Neural cell (in vitro differentiated cells): ENCODE data around the gene WDR81. TPM values are rescaled to one million over a fixed set of nuclear protein-coding genes. Genes with fewer than 3 reads are reported as not detected.

Source experiments
- H2AFZ ChIP-seq: fragments of 200-600, 300-800 bp; sonication (generic), shearing (Covaris generic); 2 replicates; pipeline ENCODE4 v1.6.0; 2014; ENCODE audit warnings: low read depth, mild to moderate bottlenecking, antibody characterized with exemption, low read length, moderate library complexity
- H3F3A ChIP-seq: fragments of 200-600 bp; shearing (Covaris generic); 2 replicates; pipeline ENCODE4 v1.6.1; 2016; ENCODE audit warnings: mild to moderate bottlenecking, moderate library complexity, mixed read lengths, antibody characterized with exemption, low read length; ENCODE audit not compliant: insufficient read depth, poor library complexity, severe bottlenecking
- H3K27ac ChIP-seq: fragments of 200-600, 300-800 bp; sonication (generic), shearing (Covaris generic); 2 replicates; pipeline ENCODE4 v1.5.1; 2014; ENCODE audit warnings: mild to moderate bottlenecking, low read length, moderate library complexity
- H3K27me3 ChIP-seq: fragments of 300-800, 200-600 bp; sonication (generic), shearing (Covaris generic); 2 replicates; pipeline ENCODE4 v1.6.0; 2014; ENCODE audit warnings: mild to moderate bottlenecking, low read depth, low read length, moderate library complexity; ENCODE audit not compliant: insufficient read depth
- H3K36me3 ChIP-seq: fragments of 300-800, 200-600 bp; sonication (generic), shearing (Covaris generic); 2 replicates; pipeline ENCODE4 v1.5.1; 2014; ENCODE audit warnings: mild to moderate bottlenecking, antibody characterized with exemption, low read length, moderate library complexity; ENCODE audit not compliant: insufficient read depth
- H3K4me2 ChIP-seq: fragments of 300-800, 200-600 bp; sonication (generic), shearing (Covaris generic); 2 replicates; pipeline ENCODE4 v1.6.0; 2014; ENCODE audit warnings: mild to moderate bottlenecking, low read length
- H3K4me3 ChIP-seq: fragments of 300-800, 200-600 bp; sonication (generic), shearing (Covaris generic); 2 replicates; pipeline ENCODE4 v1.5.1; 2014; ENCODE audit warnings: mild to moderate bottlenecking, low read length, moderate library complexity
- H3K79me2 ChIP-seq: fragments of 200-600 bp; shearing (Covaris generic); replicated peaks from 2 replicates; pipeline ENCODE4 v1.6.0; 2014; ENCODE audit warnings: mild to moderate bottlenecking, low read length, moderate library complexity; ENCODE audit not compliant: insufficient read depth
- H3K9ac ChIP-seq: fragments of 300-800, 200-600 bp; sonication (generic), shearing (Covaris generic); 2 replicates; pipeline ENCODE4 v1.6.1; 2016; ENCODE audit warnings: mild to moderate bottlenecking, low read length, mixed read lengths
- H3K9me2 ChIP-seq: fragments of 200-600 bp; shearing (Covaris generic); 2 replicates; pipeline ENCODE4 v1.6.1; 2016; ENCODE audit warnings: mild to moderate bottlenecking, low read length, mixed read lengths; ENCODE audit not compliant: insufficient read depth
- H3K9me3 ChIP-seq: fragments of 200-600, 300-800 bp; sonication (generic), shearing (Covaris generic); 2 replicates; pipeline ENCODE4 v1.6.1; 2016; ENCODE audit warnings: mild to moderate bottlenecking, mixed run types, low read length, moderate library complexity, mixed read lengths
- H4K20me1 ChIP-seq: fragments of 200-600 bp; shearing (Covaris generic); 2 replicates; pipeline ENCODE4 v1.6.1; 2016; ENCODE audit warnings: mild to moderate bottlenecking, mixed run types; ENCODE audit not compliant: insufficient read depth
- CTCF ChIP-seq: fragments of 450-650 bp; IDR thresholded peaks from 2 replicates; pipeline ENCODE4 v1.5.1; 2014; ENCODE audit warnings: antibody characterized with exemption, mild to moderate bottlenecking, moderate library complexity; ENCODE audit not compliant: poor library complexity, severe bottlenecking
- EP300 ChIP-seq: fragments of 450-650 bp; conservative IDR thresholded peaks from 2 replicates; pipeline ENCODE4 v1.6.1; 2014; ENCODE audit warnings: antibody characterized with exemption, mild to moderate bottlenecking, moderate library complexity; ENCODE audit not compliant: poor library complexity, severe bottlenecking
- EZH2 ChIP-seq: fragments of 200-600, 300-800 bp; shearing (Covaris generic), sonication (generic); IDR thresholded peaks from 2 replicates; pipeline ENCODE4 v1.6.1; 2014; ENCODE audit warnings: antibody characterized with exemption, low read length, borderline replicate concordance, mild to moderate bottlenecking; ENCODE audit not compliant: insufficient read depth, poor library complexity, severe bottlenecking
- MXI1 ChIP-seq: fragments of 450-650 bp; conservative IDR thresholded peaks from 2 replicates; pipeline ENCODE4 v1.6.1; 2014; ENCODE audit warnings: antibody characterized with exemption, mild to moderate bottlenecking; ENCODE audit not compliant: poor library complexity, severe bottlenecking
- POLR2AphosphoS5 ChIP-seq: IDR thresholded peaks from 2 replicates; pipeline ENCODE4 v1.6.1; 2012
- RAD21 ChIP-seq: fragments of 450-650 bp; conservative IDR thresholded peaks from 2 replicates; pipeline ENCODE4 v1.6.1; 2014; ENCODE audit warnings: antibody characterized with exemption, mild to moderate bottlenecking, moderate library complexity
- REST ChIP-seq: IDR thresholded peaks from 2 replicates; pipeline ENCODE4 v1.6.1; 2012; ENCODE audit warnings: borderline replicate concordance
- SMC3 ChIP-seq: fragments of 450-650 bp; conservative IDR thresholded peaks from 2 replicates; pipeline ENCODE4 v1.6.1; 2014; ENCODE audit warnings: antibody characterized with exemption, mild to moderate bottlenecking, moderate library complexity; ENCODE audit not compliant: poor library complexity
- TAF1 ChIP-seq: IDR thresholded peaks from 2 replicates; pipeline ENCODE4 v1.6.1; 2012; ENCODE audit warnings: low read depth
- polyA plus RNA-seq: library from polyadenylated mRNA; depleted of rRNA; stranded (reverse); fragments of >200 nt; gene quantifications from 2 replicates; pipeline ENCODE4 v1.2.3, GENCODE V29; 2014

Gene WDR81
- polyA plus RNA-seq, 1 donor from 2014 or later: 5.4 TPM

- H3F3A ChIP-seq: no peaks in the 10 kb centered on the region
- H4K20me1 ChIP-seq: no peaks in the 10 kb centered on the region
- H3K36me3 ChIP-seq: no peaks in the 10 kb centered on the region
- no peak overlapping the region for H3K9ac ChIP-seq
- H3K4me2 ChIP-seq: no peak overlapping the region
- no peaks in the 10 kb centered on the region for H3K79me2 ChIP-seq
- no peak overlapping the region for H3K4me3 ChIP-seq
- no peaks in the 10 kb centered on the region for H3K9me2 ChIP-seq
- H2AFZ ChIP-seq: no peak overlapping the region
- H3K27ac ChIP-seq: no peak overlapping the region
- TF ChIP-seq MXI1: no peak
- no peak for TF ChIP-seq REST
- TF ChIP-seq RAD21: no peak
- TF ChIP-seq CTCF: no peak
- TF ChIP-seq POLR2AphosphoS5: no peak
- TF ChIP-seq EZH2: no peak
- TF ChIP-seq EP300: no peak
- no peak for TF ChIP-seq SMC3
- TF ChIP-seq TAF1: no peak
- H3K9me3 ChIP-seq: no peaks in the 10 kb centered on the region
- no peaks in the 10 kb centered on the region for H3K27me3 ChIP-seq
These were observed 52.4 kb downstream of the WDR81 start for GRCh38 chr17:1776857-1777256.

GRCh38 chr17:1779571-1780131 lies 55.1 kb downstream of the WDR81 start:
- no peak overlapping the region for H3K4me2 ChIP-seq
- TF ChIP-seq REST (no peak), EP300 (no peak), SMC3 (no peak), EZH2 (no peak), POLR2AphosphoS5 (no peak), TAF1 (no peak), RAD21 (no peak)
- no peaks in the 10 kb centered on the region for H3K36me3 ChIP-seq
- H3K9me2 ChIP-seq: no peaks in the 10 kb centered on the region
- no peaks in the 10 kb centered on the region for H4K20me1 ChIP-seq
- no peak overlapping the region for H3K9ac ChIP-seq
- H3K9me3 ChIP-seq: no peaks in the 10 kb centered on the region
- no peaks in the 10 kb centered on the region for H3F3A ChIP-seq
- H2AFZ ChIP-seq: no peak overlapping the region
- H3K79me2 ChIP-seq: no peaks in the 10 kb centered on the region
- no peak overlapping the region for H3K27ac ChIP-seq
- no peak overlapping the region for H3K4me3 ChIP-seq
- H3K27me3 ChIP-seq: no peaks in the 10 kb centered on the region
